Activated CD4-positive, alpha-beta T cell treated with anti-CD3 and anti-CD28 coated beads, Interleukin-2, amount 50 U/mL, for 4 hours (primary cell): ENCODE measurements around the gene SIGLEC1.

Experiments used
- DNase-seq, 2 experiments: peaks; one replicate each; pipeline ENCODE4 v3.0.0-alpha.2; 2020

The SIGLEC1 gene

GRCh38 chr20:3744037-3744436 is 31.6 kb upstream of the SIGLEC1 start:
- no peak for DNase-seq

GRCh38 chr20:3743251-3743650 is 30.9 kb upstream of the SIGLEC1 start:
- DNase-seq, result no peak

- DNase-seq, result no peak
Measured at GRCh38 chr20:3741836-3742458, 29.5 kb upstream of the SIGLEC1 start.

- no peak for DNase-seq
Measured at GRCh38 chr20:3740615-3741301, 28.4 kb upstream of the SIGLEC1 start.

GRCh38 chr20:3739926-3740451 is 27.6 kb upstream of the SIGLEC1 start:
- DNase-seq, result no peak

GRCh38 chr20:3739054-3739925 is 26.9 kb upstream of the SIGLEC1 start:
- no peak for DNase-seq

- DNase-seq, result no peak
Measured at GRCh38 chr20:3738111-3739053, 26.0 kb upstream of the SIGLEC1 start.

GRCh38 chr20:3735768-3736167 is 23.4 kb upstream of the SIGLEC1 start:
- no peak for DNase-seq

- DNase-seq, result no peak
Measured at GRCh38 chr20:3734111-3734843, 21.9 kb upstream of the SIGLEC1 start.

GRCh38 chr20:3733119-3733995 is 21.0 kb upstream of the SIGLEC1 start:
- no peak for DNase-seq

GRCh38 chr20:3732327-3733118 is 20.1 kb upstream of the SIGLEC1 start, which contains the start of gene HSPA12B:
HSPA12B (plus strand) TSS chr20:3732685; CDS start chr20:3738675, 5,990 bp downstream.
- no peak for DNase-seq

- DNase-seq, result no peak
Measured at GRCh38 chr20:3731944-3732326, 19.5 kb upstream of the SIGLEC1 start.

GRCh38 chr20:3730803-3731672 is 18.6 kb upstream of the SIGLEC1 start:
- DNase-seq, result no peak

- no peak for DNase-seq
Measured at GRCh38 chr20:3729811-3730540, 17.6 kb upstream of the SIGLEC1 start.

- no peak for DNase-seq
Measured at GRCh38 chr20:3729378-3729777, 17.0 kb upstream of the SIGLEC1 start.

GRCh38 chr20:3728876-3729275 is 16.5 kb upstream of the SIGLEC1 start:
- DNase-seq, result no peak

GRCh38 chr20:3728354-3728753 is 16.0 kb upstream of the SIGLEC1 start:
- no peak for DNase-seq
